Effector memory CD8-positive, alpha-beta T cell (primary cell): ENCODE results near the gene KCP.

Experiments used
- ATAC-seq: fragments of 150-1000 bp; cut with Tn5 transposase; replicated peaks from 2 replicates; pipeline ENCODE4 v1.10.0; 2021; ENCODE audit warnings: mild to moderate bottlenecking, moderate library complexity
- DNase-seq, 3 experiments: peaks; one replicate each; pipeline ENCODE4 v3.0.0; 2021
- H3K27ac Mint-ChIP-seq, 2 donors: one replicate each; pipeline ENCODE4 v1.8.0; 2022; ENCODE audit warnings: mild to moderate bottlenecking in 2 of 2, mixed read lengths in 2 of 2, moderate library complexity in 2 of 2
- H3K27me3 Mint-ChIP-seq, 2 donors: one replicate each; pipeline ENCODE4 v1.8.0; 2022; ENCODE audit warnings: mixed read lengths in 2 of 2
- H3K36me3 Mint-ChIP-seq: one replicate; pipeline ENCODE4 v1.8.0; 2022; ENCODE audit warnings: mild to moderate bottlenecking, moderate library complexity, mixed read lengths; ENCODE audit not compliant: insufficient read depth
- H3K4me1 Mint-ChIP-seq, 2 donors: one replicate each; pipeline ENCODE4 v1.8.0; 2022; ENCODE audit warnings: low read depth in 2 of 2, mixed read lengths in 2 of 2
- H3K4me3 Mint-ChIP-seq, 2 donors: one replicate each; pipeline ENCODE4 v1.8.0; 2022; ENCODE audit warnings: mild to moderate bottlenecking in 2 of 2, mixed read lengths in 2 of 2, moderate library complexity in 2 of 2
- H3K9me3 Mint-ChIP-seq, 2 donors: one replicate each; pipeline ENCODE4 v1.8.0; 2022; ENCODE audit warnings: mixed read lengths in 2 of 2

The KCP gene

GRCh38 chr7:128829391-128830166 is 80.9 kb downstream of the KCP start:
- peaks cover 5 to 13% of the 10 kb centered on the region in 2 donors for H3K4me1 Mint-ChIP-seq
- no peak for DNase-seq
- H3K4me3 Mint-ChIP-seq, result peak overlapping the region; percentile 22 to 83
- peaks cover 2% of the 10 kb centered on the region for H3K36me3 Mint-ChIP-seq
- H3K27ac Mint-ChIP-seq, result no peak overlapping the region
- H3K27me3 Mint-ChIP-seq, result peaks cover 47 to 84% of the 10 kb centered on the region in 2 donors
- no peaks in the 10 kb centered on the region for H3K9me3 Mint-ChIP-seq
- ATAC-seq, result no peak

GRCh38 chr7:128827971-128828711 is 82.4 kb downstream of the KCP start:
- Mint-ChIP-seq H3K4me1 (peaks cover 5 to 13% of the 10 kb centered on the region in 2 donors), H3K36me3 (peaks cover 2% of the 10 kb centered on the region), H3K27me3 (peaks cover 47 to 83% of the 10 kb centered on the region in 2 donors), H3K4me3 (no peak overlapping the region), H3K27ac (no peak overlapping the region), H3K9me3 (no peaks in the 10 kb centered on the region)
- DNase-seq (no peak), ATAC-seq (no peak)

- peaks cover 46 to 80% of the 10 kb centered on the region in 2 donors for H3K27me3 Mint-ChIP-seq
Observed at GRCh38 chr7:128827248-128827958, 83.1 kb downstream of the KCP start.

GRCh38 chr7:128826916-128827247 is 83.6 kb downstream of the KCP start:
- Mint-ChIP-seq H3K9me3 (no peaks in the 10 kb centered on the region), H3K4me1 (peaks cover 5 to 13% of the 10 kb centered on the region in 2 donors), H3K36me3 (peaks cover 2% of the 10 kb centered on the region), H3K27me3 (peaks cover 41 to 80% of the 10 kb centered on the region in 2 donors), H3K27ac (no peak overlapping the region), H3K4me3 (no peak overlapping the region)
- ATAC-seq (no peak), DNase-seq (no peak)

More at GRCh38 chr7:128827248-128827958, 83.1 kb downstream of the KCP start:
- ATAC-seq (no peak), DNase-seq (no peak)
- Mint-ChIP-seq H3K27ac (no peak overlapping the region), H3K9me3 (no peaks in the 10 kb centered on the region), H3K4me1 (peaks cover 5 to 13% of the 10 kb centered on the region in 2 donors), H3K36me3 (peaks cover 2% of the 10 kb centered on the region), H3K4me3 (no peak overlapping the region)
